ENCODE measurements around the gene WDR5.
A peak's percentile ranks its signal among the peaks of the same experiment; 100 is the strongest.

Gene WDR5

GRCh38 chr9:134177624-134178393, 41.9 kb downstream of the WDR5 start:
- H3K4me1 ChIP-seq (ENCODE audit: control insufficient read depth, insufficient read depth, low read length), result no peaks in the 10 kb centered on the region
- H3K4me3 ChIP-seq (ENCODE audit: low read depth, low read length), result no peak overlapping the region
- POLR2A ChIA-PET, result no interaction called here
- CTCF ChIA-PET, result no interaction called here
- no peaks in the 10 kb centered on the region for H3K36me3 ChIP-seq (ENCODE audit: control insufficient read depth in 2 of 2, insufficient read depth in 1 of 2, low read length in 2 of 2)
- H3K27ac ChIP-seq (ENCODE audit: extremely low read depth, low read depth, low read length), result no peak overlapping the region
- TF ChIP-seq YY1 (tag by site-specific recombination; IDR thresholded peaks at IDR 0.05) (no peak), MZF1 (tag by site-specific recombination; IDR thresholded peaks at IDR 0.05; ENCODE audit: borderline replicate concordance) (no peak), ZNF121 (tag by site-specific recombination; IDR thresholded peaks at IDR 0.05) (0 out of 2 replicates have a peak, but pooled peaks have one; percentile 20)
- TF ChIP-seq, protein P1, sequence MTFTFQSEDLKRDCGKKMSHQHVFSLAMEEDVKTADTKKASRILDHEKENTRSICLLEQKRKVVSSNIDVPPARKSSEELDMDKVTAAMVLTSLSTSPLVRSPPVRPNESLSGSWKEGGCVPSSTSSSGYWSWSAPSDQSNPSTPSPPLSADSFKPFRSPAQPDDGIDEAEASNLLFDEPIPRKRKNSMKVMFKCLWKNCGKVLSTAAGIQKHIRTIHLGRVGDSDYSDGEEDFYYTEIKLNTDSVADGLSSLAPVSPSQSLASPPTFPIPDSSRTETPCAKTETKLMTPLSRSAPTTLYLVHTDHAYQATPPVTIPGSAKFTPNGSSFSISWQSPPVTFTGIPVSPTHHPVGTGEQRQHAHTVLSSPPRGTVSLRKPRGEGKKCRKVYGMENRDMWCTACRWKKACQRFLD (tag by site-specific recombination; IDR thresholded peaks at IDR 0.05), result no peak
- no peaks in the 10 kb centered on the region for H3K9me3 ChIP-seq (ENCODE audit: control insufficient read depth, insufficient read depth, low read depth, low read length)

- TF ChIP-seq ZNF701 (tag by site-specific recombination; IDR thresholded peaks at IDR 0.05) (no peak), HIC1 (tag by site-specific recombination; IDR thresholded peaks at IDR 0.05) (peak; percentile 79)
- CTCF ChIA-PET, result interaction anchor here (2.2 kb wide), 1 partner anchor 8 kb away, joined by 12 read pairs; no protein-coding TSS in a partner anchor
- H3K9me3 ChIP-seq (ENCODE audit: control insufficient read depth, insufficient read depth, low read depth, low read length), result no peaks in the 10 kb centered on the region
- H3K36me3 ChIP-seq (ENCODE audit: control insufficient read depth in 2 of 2, insufficient read depth in 1 of 2, low read length in 2 of 2), result no peaks in the 10 kb centered on the region
- POLR2A ChIA-PET, result no interaction called here
- H3K27ac ChIP-seq (ENCODE audit: extremely low read depth, low read depth, low read length), result no peak overlapping the region
- H3K4me3 ChIP-seq (ENCODE audit: low read depth, low read length), result no peak overlapping the region
- no peaks in the 10 kb centered on the region for H3K4me1 ChIP-seq (ENCODE audit: control insufficient read depth, insufficient read depth, low read length)
Observed at GRCh38 chr9:134178394-134178767, 42.5 kb downstream of the WDR5 start.

DNA sequence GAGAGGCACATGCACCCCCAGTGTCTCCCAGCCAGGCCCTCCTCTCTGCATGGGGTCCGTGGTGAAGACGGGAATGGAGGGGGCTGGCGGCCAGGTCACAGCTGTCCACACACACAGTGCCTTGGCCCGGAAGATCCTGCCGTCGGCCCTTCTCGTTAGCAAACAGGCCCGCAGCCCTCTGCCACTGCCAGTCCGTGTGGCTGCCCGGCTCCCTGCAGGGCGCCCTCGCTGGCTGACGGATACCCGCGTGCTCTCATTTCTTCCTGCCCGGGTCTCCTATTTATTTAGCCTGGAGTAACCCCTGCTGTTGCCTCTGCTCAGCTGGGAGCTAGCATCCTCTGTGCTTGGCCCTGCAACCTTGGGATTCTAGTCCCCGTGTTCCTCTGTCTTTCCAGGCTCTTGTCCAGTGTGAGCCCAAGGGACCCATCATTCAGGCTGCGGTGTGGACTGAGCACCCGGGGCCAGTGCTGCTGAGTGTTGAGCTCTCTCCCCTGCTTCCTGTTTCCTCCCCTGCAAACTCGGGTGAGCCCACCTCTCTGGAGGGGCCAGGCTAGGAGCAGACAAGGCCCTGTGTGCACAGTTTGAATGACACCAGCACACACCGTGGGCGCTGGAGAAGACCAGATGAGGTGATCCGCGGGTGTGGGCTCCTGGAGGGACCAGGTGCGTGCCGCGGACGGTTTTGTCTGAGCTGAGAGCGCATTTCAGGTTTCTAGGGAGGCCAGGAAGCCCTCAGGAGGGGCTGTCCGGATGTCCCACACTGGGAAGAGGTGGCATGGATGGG, 43.1 kb downstream of the WDR5 start:
- CTCF ChIA-PET, result interaction anchor here (0.5 to 2.2 kb wide), 4 partner anchors 9 to 264 kb away, joined by 3 to 12 read pairs (median 3); no protein-coding TSS in a partner anchor
- no peak overlapping the region for H3K4me3 ChIP-seq (ENCODE audit: low read depth, low read length)
- no peaks in the 10 kb centered on the region for H3K4me1 ChIP-seq (ENCODE audit: control insufficient read depth, insufficient read depth, low read length)
- no peaks in the 10 kb centered on the region for H3K9me3 ChIP-seq (ENCODE audit: control insufficient read depth, insufficient read depth, low read depth, low read length)
- H3K27ac ChIP-seq (ENCODE audit: extremely low read depth, low read depth, low read length), result no peak overlapping the region
- H3K36me3 ChIP-seq (ENCODE audit: control insufficient read depth in 2 of 2, insufficient read depth in 1 of 2, low read length in 2 of 2), result no peaks in the 10 kb centered on the region
- POLR2A ChIA-PET, result no interaction called here
- TF ChIP-seq ZNF10 (tag by site-specific recombination; IDR thresholded peaks at IDR 0.05) (no peak), ZNF248 (tag by site-specific recombination; IDR thresholded peaks at IDR 0.05) (no peak), PRDM10 (tag by site-specific recombination; IDR thresholded peaks at IDR 0.05) (no peak), ZNF776 (tag by site-specific recombination; IDR thresholded peaks at IDR 0.05; ENCODE audit: borderline replicate concordance) (no peak), CTCF (tag by site-specific recombination; IDR thresholded peaks at IDR 0.05) (no peak), ZIC2 (tag by site-specific recombination; IDR thresholded peaks at IDR 0.05) (peak; percentile 93), ZFHX2 (tag by site-specific recombination; conservative IDR thresholded peaks at IDR 0.05) (0 out of 2 replicates have a peak, but pooled peaks have one; percentile 11), ZSCAN16 (tag by site-specific recombination; IDR thresholded peaks at IDR 0.05) (peak; percentile 87), GLIS1 (tag by site-specific recombination; IDR thresholded peaks at IDR 0.05) (peak; percentile 81), ZNF404 (tag by site-specific recombination; IDR thresholded peaks at IDR 0.05) (no peak), ZNF24 (tag by site-specific recombination; IDR thresholded peaks at IDR 0.05) (no peak)
- TF ChIP-seq, protein P1 (tag by site-specific recombination; IDR thresholded peaks at IDR 0.05), result no peak
